Measurements from ENCODE around the gene HDAC4. TPM values are rescaled to one million over a fixed set of nuclear protein-coding genes. Genes with fewer than 3 reads are reported as not detected.

Gene HDAC4
- total and polyA plus RNA-seq, 2 experiments from 2014 or later = 9.3 to 10.8 TPM

GRCh38 chr2:239027391-239028252, 373.2 kb downstream of the HDAC4 start:
- no peak overlapping the region for H3K4me2 ChIP-seq
- no peaks in the 10 kb centered on the region for H3K9me3 ChIP-seq (ENCODE audit: low read depth)
- no peak overlapping the region for H2AFZ ChIP-seq
- no peaks in the 10 kb centered on the region for H4K20me1 ChIP-seq (ENCODE audit: insufficient read depth, poor library complexity, severe bottlenecking)
- H3K27ac ChIP-seq = no peak overlapping the region
- H3K4me3 ChIP-seq = no peak overlapping the region
- H3K36me3 ChIP-seq (replicated peaks; ENCODE audit: insufficient read depth, low read depth) = no peaks in the 10 kb centered on the region
- TF ChIP-seq EZH2phosphoT487 (IDR thresholded peaks at IDR 0.05; ENCODE audit: low read depth, severe bottlenecking, unreplicated experiment) (no peak), EZH2 (IDR thresholded peaks at IDR 0.05; ENCODE audit: borderline replicate concordance) (no peak)
- TF ChIP-seq, protein P1, sequence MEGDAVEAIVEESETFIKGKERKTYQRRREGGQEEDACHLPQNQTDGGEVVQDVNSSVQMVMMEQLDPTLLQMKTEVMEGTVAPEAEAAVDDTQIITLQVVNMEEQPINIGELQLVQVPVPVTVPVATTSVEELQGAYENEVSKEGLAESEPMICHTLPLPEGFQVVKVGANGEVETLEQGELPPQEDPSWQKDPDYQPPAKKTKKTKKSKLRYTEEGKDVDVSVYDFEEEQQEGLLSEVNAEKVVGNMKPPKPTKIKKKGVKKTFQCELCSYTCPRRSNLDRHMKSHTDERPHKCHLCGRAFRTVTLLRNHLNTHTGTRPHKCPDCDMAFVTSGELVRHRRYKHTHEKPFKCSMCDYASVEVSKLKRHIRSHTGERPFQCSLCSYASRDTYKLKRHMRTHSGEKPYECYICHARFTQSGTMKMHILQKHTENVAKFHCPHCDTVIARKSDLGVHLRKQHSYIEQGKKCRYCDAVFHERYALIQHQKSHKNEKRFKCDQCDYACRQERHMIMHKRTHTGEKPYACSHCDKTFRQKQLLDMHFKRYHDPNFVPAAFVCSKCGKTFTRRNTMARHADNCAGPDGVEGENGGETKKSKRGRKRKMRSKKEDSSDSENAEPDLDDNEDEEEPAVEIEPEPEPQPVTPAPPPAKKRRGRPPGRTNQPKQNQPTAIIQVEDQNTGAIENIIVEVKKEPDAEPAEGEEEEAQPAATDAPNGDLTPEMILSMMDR (IDR thresholded peaks at IDR 0.05; ENCODE audit: poor library complexity) = no peak
- H3K4me1 ChIP-seq (ENCODE audit: insufficient read depth) = peaks cover 16% of the 10 kb centered on the region
- peaks cover 19% of the 10 kb centered on the region for H3K27me3 ChIP-seq
- H3K9me2 ChIP-seq (replicated peaks; ENCODE audit: insufficient read depth) = no peaks in the 10 kb centered on the region
- 91% methylated on average over 38 of the region's 38 CpGs for WGBS (ENCODE audit: low lambda C conversion rate, missing lambda C conversion rate)
- no peaks in the 10 kb centered on the region for H3K79me2 ChIP-seq
- DNase-seq (ENCODE audit: low spot score) = no peak

GRCh38 chr2:239026711-239027361, 374.0 kb downstream of the HDAC4 start:
- WGBS (ENCODE audit: low lambda C conversion rate, missing lambda C conversion rate) = 61% methylated on average over 25 of the region's 25 CpGs
- Histone ChIP-seq H3K27me3 (peaks cover 16% of the 10 kb centered on the region), H3K9me3 (ENCODE audit: low read depth) (no peaks in the 10 kb centered on the region), H3K27ac (peak overlapping the region; percentile 12), H3K4me2 (no peak overlapping the region), H2AFZ (no peak overlapping the region), H3K4me3 (no peak overlapping the region), H3K4me1 (ENCODE audit: insufficient read depth) (peaks cover 16% of the 10 kb centered on the region), H3K36me3 (replicated peaks; ENCODE audit: insufficient read depth, low read depth) (no peaks in the 10 kb centered on the region), H4K20me1 (ENCODE audit: insufficient read depth, poor library complexity, severe bottlenecking) (no peaks in the 10 kb centered on the region), H3K79me2 (no peaks in the 10 kb centered on the region), H3K9me2 (replicated peaks; ENCODE audit: insufficient read depth) (no peaks in the 10 kb centered on the region)
- DNase-seq (ENCODE audit: low spot score) = no peak
- TF ChIP-seq EZH2 (IDR thresholded peaks at IDR 0.05; ENCODE audit: borderline replicate concordance) (no peak), EZH2phosphoT487 (IDR thresholded peaks at IDR 0.05; ENCODE audit: low read depth, severe bottlenecking, unreplicated experiment) (no peak)
- TF ChIP-seq, protein P1 (IDR thresholded peaks at IDR 0.05; ENCODE audit: poor library complexity) = no peak

- WGBS (ENCODE audit: low lambda C conversion rate, missing lambda C conversion rate) = 82% methylated on average over 13 of the region's 14 CpGs
These were observed 374.8 kb downstream of the HDAC4 start for GRCh38 chr2:239025951-239026461.

More at GRCh38 chr2:239025951-239026461, 374.8 kb downstream of the HDAC4 start:
- TF ChIP-seq EZH2phosphoT487 (IDR thresholded peaks at IDR 0.05; ENCODE audit: low read depth, severe bottlenecking, unreplicated experiment) = no peak
- TF ChIP-seq, protein P1 (IDR thresholded peaks at IDR 0.05; ENCODE audit: poor library complexity) = no peak
- no peak for TF ChIP-seq EZH2 (IDR thresholded peaks at IDR 0.05; ENCODE audit: borderline replicate concordance)
- H2AFZ ChIP-seq = no peak overlapping the region
- DNase-seq (ENCODE audit: low spot score) = no peak
- H3K27me3 ChIP-seq = peaks cover 9% of the 10 kb centered on the region
- no peaks in the 10 kb centered on the region for H3K79me2 ChIP-seq
- peaks cover 16% of the 10 kb centered on the region for H3K4me1 ChIP-seq (ENCODE audit: insufficient read depth)
- peak overlapping the region; percentile 45 for H3K4me2 ChIP-seq
- H3K36me3 ChIP-seq (replicated peaks; ENCODE audit: insufficient read depth, low read depth) = no peaks in the 10 kb centered on the region
- no peaks in the 10 kb centered on the region for H3K9me2 ChIP-seq (replicated peaks; ENCODE audit: insufficient read depth)
- no peak overlapping the region for H3K4me3 ChIP-seq
- peak overlapping the region; percentile 12 for H3K27ac ChIP-seq
- H3K9me3 ChIP-seq (ENCODE audit: low read depth) = no peaks in the 10 kb centered on the region
- H4K20me1 ChIP-seq (ENCODE audit: insufficient read depth, poor library complexity, severe bottlenecking) = no peaks in the 10 kb centered on the region
